Measurements from ENCODE around the gene HEATR9.
"Not testable (repeated sequence)": the region's sequence is repeated elsewhere in the genome, so short reads cannot be mapped to it uniquely, and the experiment has no call there.

DNA sequence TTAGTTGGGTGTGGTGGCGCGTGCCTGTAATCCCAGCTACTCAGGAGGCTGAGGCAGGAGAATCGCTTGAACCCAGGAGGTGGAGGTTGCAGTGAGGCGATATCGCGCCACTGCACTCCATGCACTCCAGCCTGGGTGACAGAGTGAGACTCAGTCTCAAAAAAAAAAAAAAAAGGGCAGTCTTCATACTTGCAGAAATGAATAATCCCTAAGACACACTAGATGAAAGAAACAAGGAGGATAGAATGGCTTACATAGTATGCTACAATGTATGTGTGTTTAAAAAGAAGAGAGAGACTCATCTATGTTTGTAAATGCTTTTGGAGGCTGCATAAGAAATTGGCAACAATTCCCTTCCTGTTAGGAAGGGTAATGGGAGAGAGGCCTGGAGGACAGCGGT lies 29.1 kb upstream of the HEATR9 start:
- TF ChIP-seq, protein P1, sequence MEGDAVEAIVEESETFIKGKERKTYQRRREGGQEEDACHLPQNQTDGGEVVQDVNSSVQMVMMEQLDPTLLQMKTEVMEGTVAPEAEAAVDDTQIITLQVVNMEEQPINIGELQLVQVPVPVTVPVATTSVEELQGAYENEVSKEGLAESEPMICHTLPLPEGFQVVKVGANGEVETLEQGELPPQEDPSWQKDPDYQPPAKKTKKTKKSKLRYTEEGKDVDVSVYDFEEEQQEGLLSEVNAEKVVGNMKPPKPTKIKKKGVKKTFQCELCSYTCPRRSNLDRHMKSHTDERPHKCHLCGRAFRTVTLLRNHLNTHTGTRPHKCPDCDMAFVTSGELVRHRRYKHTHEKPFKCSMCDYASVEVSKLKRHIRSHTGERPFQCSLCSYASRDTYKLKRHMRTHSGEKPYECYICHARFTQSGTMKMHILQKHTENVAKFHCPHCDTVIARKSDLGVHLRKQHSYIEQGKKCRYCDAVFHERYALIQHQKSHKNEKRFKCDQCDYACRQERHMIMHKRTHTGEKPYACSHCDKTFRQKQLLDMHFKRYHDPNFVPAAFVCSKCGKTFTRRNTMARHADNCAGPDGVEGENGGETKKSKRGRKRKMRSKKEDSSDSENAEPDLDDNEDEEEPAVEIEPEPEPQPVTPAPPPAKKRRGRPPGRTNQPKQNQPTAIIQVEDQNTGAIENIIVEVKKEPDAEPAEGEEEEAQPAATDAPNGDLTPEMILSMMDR (IDR thresholded peaks at IDR 0.05), result not testable (repeated sequence)
- not testable (repeated sequence) for TF ChIP-seq EZH2 (IDR thresholded peaks at IDR 0.05; ENCODE audit: borderline replicate concordance, insufficient read depth, low read depth, low read length, poor library complexity, severe bottlenecking)
